ENCODE measurements around the gene DRG2. TPM values are rescaled to one million over a fixed set of nuclear protein-coding genes. Genes with fewer than 3 reads are reported as not detected.
A peak's percentile ranks its signal among the peaks of the same experiment; 100 is the strongest.

DRG2 gene
- total RNA-seq, 1 experiment from 2014 or later, result 47.9 TPM

DNA sequence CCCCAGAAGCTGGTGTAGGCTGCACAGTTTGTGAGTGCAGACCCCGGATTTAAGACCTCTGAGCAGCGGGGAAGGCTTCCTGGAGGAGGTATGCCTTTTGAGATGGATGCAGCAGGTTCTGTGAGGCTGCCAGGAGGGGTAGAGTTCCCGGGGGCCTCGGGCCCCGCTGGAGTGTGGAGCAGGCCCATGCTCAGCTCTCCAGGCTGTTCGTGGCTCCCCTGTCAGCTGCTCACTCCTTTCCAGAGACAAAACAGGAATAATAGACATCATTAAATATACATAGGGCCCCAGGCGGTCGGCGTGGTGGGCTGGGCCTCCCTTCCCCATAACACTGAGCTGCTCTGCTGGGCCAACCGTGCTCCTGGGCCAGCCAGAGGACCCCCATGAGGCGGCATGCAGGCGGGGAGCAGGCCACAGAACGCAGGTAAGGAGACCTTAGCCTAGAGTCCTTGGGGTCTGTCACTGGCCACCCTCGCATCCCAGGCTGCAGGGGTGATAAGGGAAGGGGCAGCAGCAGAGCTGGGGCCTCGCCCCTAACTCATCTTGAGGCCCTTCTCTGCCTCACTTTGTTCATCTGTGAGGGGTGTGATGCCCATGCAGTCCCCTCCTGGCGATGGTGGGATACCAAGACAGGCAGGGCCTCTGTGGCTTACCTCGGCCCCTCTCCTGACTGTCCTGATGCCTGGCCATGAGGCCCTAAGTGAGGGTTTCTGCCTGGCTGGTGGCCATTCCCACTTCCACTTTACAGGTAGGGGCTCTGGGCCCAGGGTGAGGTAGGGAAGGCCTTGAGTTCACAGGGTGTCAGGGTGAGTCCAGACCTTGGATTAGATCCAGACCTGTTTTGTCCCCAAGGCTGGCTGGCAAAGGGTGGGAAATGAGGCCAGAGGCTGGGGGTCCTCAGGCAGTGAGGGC is 20.9 kb downstream of the DRG2 start, which contains the start of gene MYO15A:
Gene MYO15A (plus strand): TSS at position 356 of the 912 bp plus-strand sequence. CDS start 10,045 bp downstream, outside the sequence.
- no peaks in the 10 kb centered on the region for H3K9me3 Mint-ChIP-seq (ENCODE audit: unreplicated experiment)

DNA sequence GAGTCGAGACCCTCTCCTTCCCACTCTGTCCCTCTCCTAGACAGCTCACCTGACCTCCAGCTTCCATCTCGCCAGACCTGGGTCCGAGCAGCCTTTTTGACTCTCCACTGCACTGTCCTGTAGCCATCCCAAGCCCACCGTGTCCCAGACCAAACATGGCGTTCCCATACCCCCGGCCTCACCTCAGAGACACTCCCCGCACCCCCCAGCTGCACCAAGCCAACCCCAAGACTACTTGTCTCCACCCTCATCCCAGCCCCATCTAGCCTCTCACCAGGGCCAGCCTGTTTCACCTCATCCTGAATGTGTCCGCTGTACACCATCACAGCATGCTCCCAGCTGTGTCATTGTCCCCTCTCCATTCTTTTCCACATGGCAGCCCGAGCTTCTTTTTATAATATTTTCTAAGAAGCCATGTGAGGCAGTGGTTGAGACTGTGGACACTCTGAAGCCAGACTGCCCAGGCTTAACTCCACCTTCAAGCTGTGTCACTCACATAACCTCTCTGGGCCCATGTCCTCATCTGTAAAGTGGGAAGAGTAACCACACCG is 22.3 kb downstream of the DRG2 start:
- Mint-ChIP-seq H3K9me3 (ENCODE audit: unreplicated experiment) (no peaks in the 10 kb centered on the region), H3K4me1 (ENCODE audit: low read depth, unreplicated experiment) (no peaks in the 10 kb centered on the region), H3K27ac (ENCODE audit: unreplicated experiment) (peak overlapping the region; percentile 1), H3K27me3 (ENCODE audit: insufficient read depth, unreplicated experiment) (no peaks in the 10 kb centered on the region), H3K36me3 (ENCODE audit: insufficient read depth, unreplicated experiment) (peaks cover 29% of the 10 kb centered on the region), H3K4me3 (ENCODE audit: unreplicated experiment) (no peak overlapping the region)
- TF ChIP-seq, protein P1, sequence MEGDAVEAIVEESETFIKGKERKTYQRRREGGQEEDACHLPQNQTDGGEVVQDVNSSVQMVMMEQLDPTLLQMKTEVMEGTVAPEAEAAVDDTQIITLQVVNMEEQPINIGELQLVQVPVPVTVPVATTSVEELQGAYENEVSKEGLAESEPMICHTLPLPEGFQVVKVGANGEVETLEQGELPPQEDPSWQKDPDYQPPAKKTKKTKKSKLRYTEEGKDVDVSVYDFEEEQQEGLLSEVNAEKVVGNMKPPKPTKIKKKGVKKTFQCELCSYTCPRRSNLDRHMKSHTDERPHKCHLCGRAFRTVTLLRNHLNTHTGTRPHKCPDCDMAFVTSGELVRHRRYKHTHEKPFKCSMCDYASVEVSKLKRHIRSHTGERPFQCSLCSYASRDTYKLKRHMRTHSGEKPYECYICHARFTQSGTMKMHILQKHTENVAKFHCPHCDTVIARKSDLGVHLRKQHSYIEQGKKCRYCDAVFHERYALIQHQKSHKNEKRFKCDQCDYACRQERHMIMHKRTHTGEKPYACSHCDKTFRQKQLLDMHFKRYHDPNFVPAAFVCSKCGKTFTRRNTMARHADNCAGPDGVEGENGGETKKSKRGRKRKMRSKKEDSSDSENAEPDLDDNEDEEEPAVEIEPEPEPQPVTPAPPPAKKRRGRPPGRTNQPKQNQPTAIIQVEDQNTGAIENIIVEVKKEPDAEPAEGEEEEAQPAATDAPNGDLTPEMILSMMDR (IDR thresholded peaks at IDR 0.05; ENCODE audit: insufficient read depth in 1 of 2, low read depth in 1 of 2, low read length in 1 of 2, severe bottlenecking in 1 of 2, unreplicated experiment in 1 of 2), result no peak
- no peaks in the 10 kb centered on the region for H3K27me3 ChIP-seq (replicated peaks; ENCODE audit: control insufficient read depth, insufficient read depth, low read length)
- intact Hi-C loops (cut with micrococcal nuclease; ENCODE audit: unreplicated experiment), result no loop called here
- POLR2A ChIA-PET, result no interaction called here
- no peaks in the 10 kb centered on the region; the same call in 1 of the 2 replicates for H3K36me3 ChIP-seq (ENCODE audit: control insufficient read depth, insufficient read depth, low read length)
- DNase-seq, result no peak
- H3K4me1 ChIP-seq, result no peaks in the 10 kb centered on the region
- CTCF ChIA-PET, result interaction anchor here (0.6 kb wide), 1 partner anchor 31 kb away, joined by 3 read pairs; no protein-coding TSS in a partner anchor
- BruUV-seq (replicated peaks), result no TSS peak
- H3K4me3 ChIP-seq (ENCODE audit: low read depth, low read length), result no peak overlapping the region
- H3K9me3 ChIP-seq, result no peaks in the 10 kb centered on the region

More for the DNA sequence above, 20.9 kb downstream of the DRG2 start, which contains the start of gene MYO15A:
- Mint-ChIP-seq H3K4me1 (ENCODE audit: low read depth, unreplicated experiment) (no peaks in the 10 kb centered on the region), H3K36me3 (ENCODE audit: insufficient read depth, unreplicated experiment) (peaks cover 29% of the 10 kb centered on the region), H3K27me3 (ENCODE audit: insufficient read depth, unreplicated experiment) (no peaks in the 10 kb centered on the region), H3K27ac (ENCODE audit: unreplicated experiment) (peak within 1 kb of the TSS; percentile 1), H3K4me3 (ENCODE audit: unreplicated experiment) (no peak within 1 kb of the TSS)
- CTCF ChIA-PET, result no interaction called here
- POLR2A ChIA-PET, result no interaction called here
- no peak for DNase-seq
- Histone ChIP-seq H3K27me3 (replicated peaks; ENCODE audit: control insufficient read depth, insufficient read depth, low read length) (no peaks in the 10 kb centered on the region), H3K9me3 (no peaks in the 10 kb centered on the region), H3K4me1 (no peaks in the 10 kb centered on the region), H3K36me3 (ENCODE audit: control insufficient read depth, insufficient read depth, low read length) (no peaks in the 10 kb centered on the region; the same call in 1 of the 2 replicates), H3K4me3 (ENCODE audit: low read depth, low read length) (no peak within 1 kb of the TSS)
- TF ChIP-seq, protein P1 (IDR thresholded peaks at IDR 0.05; ENCODE audit: insufficient read depth in 1 of 2, low read depth in 1 of 2, low read length in 1 of 2, severe bottlenecking in 1 of 2, unreplicated experiment in 1 of 2), result no peak
- intact Hi-C loops (cut with micrococcal nuclease; ENCODE audit: unreplicated experiment), result no loop called here
- BruUV-seq (replicated peaks), result no TSS peak

DNA sequence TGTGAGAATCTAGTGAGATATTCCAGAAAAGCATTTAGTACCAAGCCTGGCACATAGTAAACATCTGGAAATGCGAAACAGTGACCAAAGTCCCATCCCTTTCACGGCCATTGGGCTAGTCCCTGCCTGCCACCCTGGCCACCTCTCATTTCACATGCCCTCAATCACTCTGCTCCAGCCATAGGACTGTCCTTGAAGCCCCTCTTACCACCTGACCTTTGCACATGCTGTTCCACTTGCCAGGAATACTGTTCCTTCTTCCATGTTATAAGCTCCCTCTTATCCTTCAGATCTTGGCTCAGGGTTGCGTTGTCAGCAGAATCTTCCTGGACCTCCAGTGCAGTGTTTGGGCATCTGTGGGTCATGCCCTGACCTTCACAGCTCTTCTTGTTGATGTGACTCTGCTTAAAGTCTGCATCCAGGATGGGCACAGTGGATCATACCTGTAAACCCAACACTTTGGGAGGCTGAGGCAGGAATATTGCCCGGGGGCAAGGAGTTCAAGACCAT is 22.9 kb downstream of the DRG2 start:
- POLR2A ChIA-PET, result no interaction called here
- H3K36me3 ChIP-seq (ENCODE audit: control insufficient read depth, insufficient read depth, low read length), result no peaks in the 10 kb centered on the region
- TSS peak; percentile 13 for BruUV-seq (replicated peaks)
- no peak overlapping the region for H3K27ac Mint-ChIP-seq (ENCODE audit: unreplicated experiment)
- intact Hi-C loops (cut with micrococcal nuclease; ENCODE audit: unreplicated experiment), result no loop called here
- H3K27me3 ChIP-seq (replicated peaks; ENCODE audit: control insufficient read depth, insufficient read depth, low read length), result no peaks in the 10 kb centered on the region
- H3K36me3 Mint-ChIP-seq (ENCODE audit: insufficient read depth, unreplicated experiment), result peaks cover 29% of the 10 kb centered on the region
- H3K4me3 ChIP-seq (ENCODE audit: low read depth, low read length), result no peak overlapping the region
- no peak for DNase-seq
- no peak overlapping the region for H3K4me3 Mint-ChIP-seq (ENCODE audit: unreplicated experiment)
- no peaks in the 10 kb centered on the region for H3K27me3 Mint-ChIP-seq (ENCODE audit: insufficient read depth, unreplicated experiment)
- no peaks in the 10 kb centered on the region for H3K4me1 Mint-ChIP-seq (ENCODE audit: low read depth, unreplicated experiment)
- no peaks in the 10 kb centered on the region for H3K9me3 Mint-ChIP-seq (ENCODE audit: unreplicated experiment)
- no peaks in the 10 kb centered on the region for H3K9me3 ChIP-seq
- CTCF ChIA-PET, result interaction anchor here (0.6 kb wide), 2 partner anchors 20 to 31 kb away, joined by 3 to 4 read pairs; no protein-coding TSS in a partner anchor
- TF ChIP-seq, protein P1 (IDR thresholded peaks at IDR 0.05; ENCODE audit: insufficient read depth in 1 of 2, low read depth in 1 of 2, low read length in 1 of 2, severe bottlenecking in 1 of 2, unreplicated experiment in 1 of 2), result no peak
- no peaks in the 10 kb centered on the region for H3K4me1 ChIP-seq

Measured in Caco-2 (cell line).